Ascending aorta (tissue), 2 donors: ENCODE measurements around the gene PRDM2. TPM values are rescaled to one million over a fixed set of nuclear protein-coding genes. Genes with fewer than 3 reads are reported as not detected.

Experiments
- DNase-seq, 2 donors: peaks; one replicate each; pipeline ENCODE4 v3.0.0-alpha.2; 2019; ENCODE audit warnings: low spot score in 2 of 2
- H3K27ac ChIP-seq, 2 donors: fragments of 200-600 bp; sonication (generic); one replicate each; pipeline ENCODE4 v1.5.1; 2016 to 2017; ENCODE audit warnings: mild to moderate bottlenecking in 1 of 2
- H3K27me3 ChIP-seq: fragments of 200-600 bp; sonication (generic); one replicate; pipeline ENCODE4 v1.5.1; 2017
- H3K36me3 ChIP-seq, 2 donors: fragments of 200-600 bp; sonication (generic); one replicate each; pipeline ENCODE4 v1.5.1; 2016
- H3K4me1 ChIP-seq, 2 donors: fragments of 200-600 bp; sonication (generic); one replicate each; pipeline ENCODE4 v1.5.1; 2016 to 2017; ENCODE audit warnings: mild to moderate bottlenecking in 1 of 2
- H3K4me3 ChIP-seq, 2 donors: fragments of 200-600 bp; sonication (generic); one replicate each; pipeline ENCODE4 v1.5.1; 2016 to 2017; ENCODE audit warnings: mild to moderate bottlenecking in 1 of 2
- H3K9me3 ChIP-seq, 2 donors: fragments of 200-600 bp; sonication (generic); one replicate each; pipeline ENCODE4 v1.5.1; 2016
- intact Hi-C: fragments of 100-400 bp; cut with DNase I; formaldehyde crosslinking; loops from one replicate; pipeline ENCODE4 v1.15.1; 2023
- total RNA-seq: library from RNA; depleted of rRNA; stranded (reverse); fragments of >200 nt; gene quantifications from one replicate; pipeline ENCODE4 v1.1.0, GENCODE V29; 2016
- TF ChIP-seq, protein P1 (sequence below), 3 experiments: fragments of 200-600 bp in 2 of 3; fragments of 450-650 bp in 1 of 3; sonication (generic) in 2 of 3; IDR thresholded peaks; one replicate each; pipeline ENCODE4 v1.5.1; 2016 to 2019; ENCODE audit warnings: antibody characterized with exemption in 3 of 3, mild to moderate bottlenecking in 1 of 3, moderate library complexity in 1 of 3

Gene PRDM2
- total RNA-seq, 1 donor from 2014 or later, result 27.2 TPM

DNA sequence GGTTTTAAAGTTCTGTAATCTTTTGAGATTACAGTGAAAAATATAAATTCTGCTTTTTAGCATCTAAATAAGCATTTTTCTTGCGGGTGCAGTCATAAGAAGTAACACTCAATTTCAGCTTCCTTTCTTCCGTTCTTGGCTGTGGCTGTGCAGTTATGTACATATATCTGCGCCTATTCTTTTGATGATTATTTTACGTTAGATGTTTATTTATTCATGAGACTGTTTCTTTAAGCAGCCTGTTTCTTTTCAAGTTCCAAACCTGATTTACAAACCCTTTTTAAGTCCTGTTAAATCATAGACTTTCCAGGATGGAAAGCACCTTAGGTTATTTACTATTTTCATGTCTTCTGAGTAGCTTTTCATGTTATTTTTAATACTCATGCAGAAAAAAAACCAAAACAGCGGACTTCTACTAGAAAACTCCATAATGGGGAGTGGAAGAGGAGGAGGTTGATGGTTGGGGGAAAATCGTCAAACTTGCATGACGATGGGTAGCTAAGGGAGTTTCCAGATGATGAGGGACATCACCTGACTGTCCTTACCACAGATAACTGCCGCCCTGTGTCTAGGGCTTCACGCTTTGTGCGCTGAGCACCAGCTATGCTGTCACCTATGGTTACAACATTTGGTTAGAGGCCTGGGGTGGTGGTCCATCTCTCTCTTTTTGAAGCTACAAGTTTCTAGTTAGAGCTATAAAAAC is 2.6 kb downstream of the PRDM2 start:
- Histone ChIP-seq H3K9me3 (no peaks in the 10 kb centered on the region), H3K36me3 (no peaks in the 10 kb centered on the region), H3K4me3 (no peak overlapping the region), H3K4me1 (peaks cover 0 to 5% of the 10 kb centered on the region in 2 donors), H3K27ac (no peak overlapping the region), H3K27me3 (no peaks in the 10 kb centered on the region)
- TF ChIP-seq, protein P1, sequence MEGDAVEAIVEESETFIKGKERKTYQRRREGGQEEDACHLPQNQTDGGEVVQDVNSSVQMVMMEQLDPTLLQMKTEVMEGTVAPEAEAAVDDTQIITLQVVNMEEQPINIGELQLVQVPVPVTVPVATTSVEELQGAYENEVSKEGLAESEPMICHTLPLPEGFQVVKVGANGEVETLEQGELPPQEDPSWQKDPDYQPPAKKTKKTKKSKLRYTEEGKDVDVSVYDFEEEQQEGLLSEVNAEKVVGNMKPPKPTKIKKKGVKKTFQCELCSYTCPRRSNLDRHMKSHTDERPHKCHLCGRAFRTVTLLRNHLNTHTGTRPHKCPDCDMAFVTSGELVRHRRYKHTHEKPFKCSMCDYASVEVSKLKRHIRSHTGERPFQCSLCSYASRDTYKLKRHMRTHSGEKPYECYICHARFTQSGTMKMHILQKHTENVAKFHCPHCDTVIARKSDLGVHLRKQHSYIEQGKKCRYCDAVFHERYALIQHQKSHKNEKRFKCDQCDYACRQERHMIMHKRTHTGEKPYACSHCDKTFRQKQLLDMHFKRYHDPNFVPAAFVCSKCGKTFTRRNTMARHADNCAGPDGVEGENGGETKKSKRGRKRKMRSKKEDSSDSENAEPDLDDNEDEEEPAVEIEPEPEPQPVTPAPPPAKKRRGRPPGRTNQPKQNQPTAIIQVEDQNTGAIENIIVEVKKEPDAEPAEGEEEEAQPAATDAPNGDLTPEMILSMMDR (IDR thresholded peaks at IDR 0.05), result no peak
- DNase-seq, result no peak
- intact Hi-C loops, result loop anchor here (5.0 kb wide), 1 partner anchor 90 kb away; no protein-coding TSS in a partner anchor

DNA sequence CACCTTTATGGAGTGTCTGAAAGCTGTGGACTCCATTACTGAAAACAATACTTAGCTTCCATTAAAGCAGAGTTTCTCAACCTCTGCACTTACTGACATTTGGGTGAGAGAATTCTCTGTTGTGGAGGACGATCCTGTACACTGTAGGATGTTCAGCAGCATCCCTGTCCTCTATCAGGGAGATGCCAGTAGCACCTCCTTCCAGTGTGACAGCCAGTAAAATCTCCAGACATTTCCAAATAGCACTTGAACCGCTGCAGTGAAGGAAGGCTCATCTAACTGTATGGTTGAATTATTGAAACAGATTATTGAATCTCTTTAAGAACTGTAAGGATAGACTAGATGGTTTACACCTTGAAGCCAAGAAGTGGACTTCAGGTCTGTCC is 3.1 kb downstream of the PRDM2 start:
- DNase-seq, result no peak
- TF ChIP-seq, protein P1 (IDR thresholded peaks at IDR 0.05), result no peak
- Histone ChIP-seq H3K36me3 (no peaks in the 10 kb centered on the region), H3K4me1 (peaks cover 0 to 5% of the 10 kb centered on the region in 2 donors), H3K27me3 (no peaks in the 10 kb centered on the region), H3K9me3 (no peaks in the 10 kb centered on the region), H3K27ac (no peak overlapping the region), H3K4me3 (no peak overlapping the region)
- intact Hi-C loops, result loop anchor here (5.0 kb wide), 1 partner anchor 89 kb away; no protein-coding TSS in a partner anchor

DNA sequence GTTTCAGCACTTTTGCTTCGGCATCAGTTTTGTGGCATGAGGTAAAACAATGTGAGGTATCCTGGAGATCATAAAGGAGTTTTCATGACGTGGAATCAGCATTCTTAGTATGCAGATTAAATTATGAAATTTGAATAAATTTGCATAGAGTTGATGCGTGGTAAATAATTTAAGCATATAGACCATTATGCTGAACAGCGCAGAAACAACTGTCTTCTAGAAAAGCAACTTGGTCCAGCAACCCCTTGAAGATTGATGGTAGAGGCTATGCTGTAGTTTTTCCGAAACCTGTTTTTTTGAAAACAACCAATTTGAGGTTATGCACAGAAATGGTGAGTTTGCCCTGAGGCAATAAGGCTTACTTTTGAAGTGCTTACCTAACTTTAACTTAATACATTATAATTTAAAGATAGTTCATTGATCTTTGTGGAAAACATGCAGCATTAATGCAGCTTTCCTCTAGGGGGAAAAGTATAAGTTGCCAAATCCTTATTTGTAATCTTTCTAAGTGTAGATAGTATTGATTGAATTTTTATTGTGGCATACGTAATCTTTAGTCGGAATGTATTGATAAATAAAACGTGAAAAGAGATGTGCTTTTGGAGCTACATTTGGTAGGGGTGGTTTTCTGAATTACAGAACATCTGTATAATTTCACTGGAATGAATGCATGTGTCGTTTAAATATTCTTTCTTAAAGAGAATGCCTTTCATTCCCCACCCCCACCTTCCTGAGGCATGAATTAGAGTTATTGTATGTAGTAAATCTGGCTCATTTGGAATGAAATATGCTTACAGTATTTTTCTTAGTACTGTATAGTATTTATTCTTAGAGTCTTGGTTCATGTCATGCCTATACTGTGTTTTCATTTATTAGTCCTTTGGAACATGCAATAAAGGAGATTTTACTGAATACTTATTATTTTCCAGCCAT is 3.8 kb downstream of the PRDM2 start:
- Histone ChIP-seq H3K4me1 (peaks cover 0 to 5% of the 10 kb centered on the region in 2 donors), H3K4me3 (no peak overlapping the region), H3K36me3 (no peaks in the 10 kb centered on the region), H3K27ac (no peak overlapping the region), H3K9me3 (no peaks in the 10 kb centered on the region), H3K27me3 (no peaks in the 10 kb centered on the region)
- DNase-seq, result no peak
- intact Hi-C loops, result loop anchor here (5.0 kb wide), 1 partner anchor 88 kb away; no protein-coding TSS in a partner anchor
- TF ChIP-seq, protein P1 (IDR thresholded peaks at IDR 0.05), result no peak

DNA sequence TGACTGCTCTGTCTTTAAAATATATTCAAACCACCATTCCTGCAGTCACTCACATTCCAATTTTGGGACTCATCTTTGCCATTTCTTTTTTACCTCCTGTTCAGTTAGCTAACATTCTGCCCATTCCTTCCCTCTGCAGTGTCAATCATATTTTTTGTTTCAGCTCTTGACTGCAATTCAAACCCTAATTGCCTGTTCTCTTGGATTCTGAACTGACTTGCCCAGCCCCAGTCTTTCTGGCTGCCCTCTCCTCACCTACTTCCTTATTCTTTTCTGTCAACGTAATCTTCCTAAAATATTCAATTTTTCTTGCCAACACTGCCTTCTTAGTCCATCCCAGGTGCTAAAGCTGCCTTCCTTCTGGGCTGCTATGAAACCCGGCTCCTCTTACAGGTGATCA is 6.1 kb downstream of the PRDM2 start:
- H3K9me3 ChIP-seq, result no peaks in the 10 kb centered on the region
- TF ChIP-seq, protein P1 (IDR thresholded peaks at IDR 0.05), result no peak
- H3K36me3 ChIP-seq, result no peaks in the 10 kb centered on the region
- H3K27ac ChIP-seq, result no peak overlapping the region
- H3K27me3 ChIP-seq, result no peaks in the 10 kb centered on the region
- intact Hi-C loops, result no loop called here
- no peak for DNase-seq
- no peak overlapping the region for H3K4me3 ChIP-seq
- peaks cover 0 to 2% of the 10 kb centered on the region in 2 donors for H3K4me1 ChIP-seq

DNA sequence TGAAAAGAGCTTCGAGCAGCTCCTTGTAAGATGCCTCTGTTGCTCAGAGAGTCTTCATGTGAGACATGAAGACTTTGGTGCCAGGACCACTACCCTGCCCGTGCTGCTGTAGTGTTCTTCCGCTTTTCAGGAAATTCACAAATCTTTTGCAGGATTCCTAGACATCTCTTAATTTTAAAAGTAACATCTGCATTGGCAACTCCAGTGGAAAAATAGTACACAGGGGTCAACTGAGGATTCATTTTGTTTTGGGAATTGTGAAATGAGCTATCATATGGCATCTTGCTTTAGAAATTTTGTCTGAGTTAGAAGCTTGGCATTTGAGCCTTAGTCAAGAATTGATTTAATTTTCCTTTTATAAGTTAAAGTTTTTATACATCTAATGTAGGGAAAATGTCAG is 7.2 kb downstream of the PRDM2 start:
- intact Hi-C loops, result no loop called here
- peaks cover 0 to 2% of the 10 kb centered on the region in 2 donors for H3K4me1 ChIP-seq
- no peaks in the 10 kb centered on the region for H3K9me3 ChIP-seq
- no peak overlapping the region for H3K4me3 ChIP-seq
- H3K27ac ChIP-seq, result no peak overlapping the region
- no peaks in the 10 kb centered on the region for H3K27me3 ChIP-seq
- no peak for DNase-seq
- no peaks in the 10 kb centered on the region for H3K36me3 ChIP-seq
- TF ChIP-seq, protein P1 (IDR thresholded peaks at IDR 0.05), result no peak
